A549 (cell line): ENCODE results near the gene ABCC4.

ENCODE experiments used
- CHD4 ChIP-seq: fragments of 200-600 bp; sonication (generic); IDR thresholded peaks from 2 replicates; pipeline ENCODE4 v1.6.1; 2016; ENCODE audit warnings: antibody characterized with exemption, mild to moderate bottlenecking, borderline replicate concordance
- EP300 ChIP-seq, 2 experiments: fragments of >200 bp; sonication (Bioruptor Twin); formaldehyde crosslinking; IDR thresholded peaks; 2 replicates in 1 of 2; 3 replicates in 1 of 2; pipeline ENCODE4 v1.6.1; 2016 to 2017
- HDAC2 ChIP-seq: fragments of 200-600 bp; sonication (generic); IDR thresholded peaks from 2 replicates; pipeline ENCODE4 v1.6.1; 2016
- MAZ ChIP-seq: fragments of 150-350 bp; IDR thresholded peaks from 2 replicates; pipeline ENCODE4 v1.6.1; 2014; ENCODE audit warnings: antibody characterized with exemption, low read depth, low read length, borderline replicate concordance
- POLR2A ChIP-seq: IDR thresholded peaks from 2 replicates; pipeline ENCODE4 v1.6.1; 2012; ENCODE audit warnings: mild to moderate bottlenecking, low read length
- ZFP36 ChIP-seq: fragments of 450-650 bp; IDR thresholded peaks from 2 replicates; pipeline ENCODE4 v1.6.1; 2014; ENCODE audit warnings: borderline replicate concordance; ENCODE audit not compliant: partially characterized antibody
- TF ChIP-seq, protein P1 (sequence below): fragments of >200 bp; sonication (Bioruptor Twin); formaldehyde crosslinking; IDR thresholded peaks from 3 replicates; pipeline ENCODE4 v1.5.1; 2016
- TF ChIP-seq, protein P2 (sequence below): IDR thresholded peaks from 2 replicates; pipeline ENCODE4 v1.6.1; 2012

DNA sequence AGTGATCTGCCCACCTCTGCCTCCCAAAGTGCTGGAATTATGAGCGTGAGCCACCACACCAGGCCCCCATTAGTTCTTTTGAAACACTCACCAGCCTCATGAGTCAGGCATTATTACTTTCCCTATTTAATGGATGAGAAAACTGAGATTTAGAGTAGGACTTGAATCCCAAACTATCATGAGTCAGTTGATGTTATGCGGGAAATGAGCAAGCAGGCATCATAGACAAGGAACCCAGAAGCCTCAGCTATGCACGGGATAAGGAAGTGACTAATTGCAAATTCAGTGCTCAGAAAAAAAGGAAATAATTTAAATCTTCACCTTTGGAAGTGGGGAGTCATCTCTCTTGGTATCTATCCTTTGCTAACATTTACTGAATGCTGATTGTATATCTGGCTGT is 217.5 kb downstream of the ABCC4 start:
- TF ChIP-seq, protein P1, sequence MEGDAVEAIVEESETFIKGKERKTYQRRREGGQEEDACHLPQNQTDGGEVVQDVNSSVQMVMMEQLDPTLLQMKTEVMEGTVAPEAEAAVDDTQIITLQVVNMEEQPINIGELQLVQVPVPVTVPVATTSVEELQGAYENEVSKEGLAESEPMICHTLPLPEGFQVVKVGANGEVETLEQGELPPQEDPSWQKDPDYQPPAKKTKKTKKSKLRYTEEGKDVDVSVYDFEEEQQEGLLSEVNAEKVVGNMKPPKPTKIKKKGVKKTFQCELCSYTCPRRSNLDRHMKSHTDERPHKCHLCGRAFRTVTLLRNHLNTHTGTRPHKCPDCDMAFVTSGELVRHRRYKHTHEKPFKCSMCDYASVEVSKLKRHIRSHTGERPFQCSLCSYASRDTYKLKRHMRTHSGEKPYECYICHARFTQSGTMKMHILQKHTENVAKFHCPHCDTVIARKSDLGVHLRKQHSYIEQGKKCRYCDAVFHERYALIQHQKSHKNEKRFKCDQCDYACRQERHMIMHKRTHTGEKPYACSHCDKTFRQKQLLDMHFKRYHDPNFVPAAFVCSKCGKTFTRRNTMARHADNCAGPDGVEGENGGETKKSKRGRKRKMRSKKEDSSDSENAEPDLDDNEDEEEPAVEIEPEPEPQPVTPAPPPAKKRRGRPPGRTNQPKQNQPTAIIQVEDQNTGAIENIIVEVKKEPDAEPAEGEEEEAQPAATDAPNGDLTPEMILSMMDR: no peak
- no peak for TF ChIP-seq ZFP36
- TF ChIP-seq HDAC2: no peak
- no peak for TF ChIP-seq POLR2A
- no peak for TF ChIP-seq CHD4
- TF ChIP-seq, protein P2, sequence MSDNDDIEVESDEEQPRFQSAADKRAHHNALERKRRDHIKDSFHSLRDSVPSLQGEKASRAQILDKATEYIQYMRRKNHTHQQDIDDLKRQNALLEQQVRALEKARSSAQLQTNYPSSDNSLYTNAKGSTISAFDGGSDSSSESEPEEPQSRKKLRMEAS: no peak
- no peak for TF ChIP-seq MAZ
- no peak for TF ChIP-seq EP300 (IDR thresholded peaks at IDR 0.05)
